ENCODE measurements around the gene CTAGE9. TPM values are rescaled to one million over a fixed set of nuclear protein-coding genes. Genes with fewer than 3 reads are reported as not detected.
"Not testable (repeated sequence)": the region's sequence is repeated elsewhere in the genome, so short reads cannot be mapped to it uniquely, and the experiment has no call there.

The CTAGE9 gene
- not detected for total RNA-seq
- not detected for polyA plus RNA-seq (2013, experiment 1 of 2)
- not detected for polyA plus RNA-seq (2013, experiment 2 of 2)
- 0 to 0.34 (median 0) reads per million in 172 experiments for total RNA-seq

- H3K4me3 ChIP-seq (ENCODE audit: low read length); H3K27me3 Mint-ChIP-seq; H3K4me1 ChIP-seq (ENCODE audit: insufficient read depth, low read length); H3K27ac ChIP-seq (ENCODE audit: low read depth in 1 of 2, low read length in 2 of 2); H3K36me3 Mint-ChIP-seq (ENCODE audit: low read depth); H3K27me3 ChIP-seq (ENCODE audit: control insufficient read depth in 1 of 2, insufficient read depth in 2 of 2, low read length in 2 of 2); H3K9me3 Mint-ChIP-seq; POLR2A ChIA-PET; H3K36me3 ChIP-seq (ENCODE audit: insufficient read depth, low read length); H3K27ac Mint-ChIP-seq; ATAC-seq (ENCODE audit: poor library complexity); H3K4me1 Mint-ChIP-seq (ENCODE audit: low read depth); CTCF ChIA-PET; H3K9me3 ChIP-seq (ENCODE audit: control insufficient read depth in 1 of 2, insufficient read depth in 1 of 2, low read length in 2 of 2); intact Hi-C loops (cut with DNase I, micrococcal nuclease); H3K4me3 Mint-ChIP-seq; DNase-seq: not testable (repeated sequence)
These were observed at the start of gene CTAGE9 for GRCh38 chr6:131710917-131711316. CTAGE9 (minus strand) TSS chr6:131711017; CDS start chr6:131711017, 0 bp downstream.

GRCh38 chr6:131758920-131759319 lies 48.1 kb upstream of the CTAGE9 start:
- Histone ChIP-seq H3K4me1 (ENCODE audit: insufficient read depth, low read length) (no peaks in the 10 kb centered on the region), H3K27me3 (ENCODE audit: control insufficient read depth in 1 of 2, insufficient read depth in 2 of 2, low read length in 2 of 2) (peaks cover 0 to 5% of the 10 kb centered on the region in 2 experiments), H3K9me3 (ENCODE audit: control insufficient read depth in 1 of 2, insufficient read depth in 1 of 2, low read length in 2 of 2) (no peaks in the 10 kb centered on the region), H3K4me3 (ENCODE audit: low read length) (no peak overlapping the region), H3K27ac (ENCODE audit: low read depth in 1 of 2, low read length in 2 of 2) (no peak overlapping the region), H3K36me3 (ENCODE audit: insufficient read depth, low read length) (no peaks in the 10 kb centered on the region)
- ChIA-PET CTCF (no interaction called here), POLR2A (no interaction called here)
- Mint-ChIP-seq H3K4me1 (ENCODE audit: low read depth) (no peaks in the 10 kb centered on the region), H3K27me3 (peaks cover 33% of the 10 kb centered on the region), H3K36me3 (ENCODE audit: low read depth) (no peaks in the 10 kb centered on the region), H3K27ac (no peak overlapping the region), H3K9me3 (no peaks in the 10 kb centered on the region), H3K4me3 (no peak overlapping the region)
- intact Hi-C loops (cut with DNase I, micrococcal nuclease), result no loop called here
- no peak for DNase-seq
- TF ChIP-seq, protein P1, sequence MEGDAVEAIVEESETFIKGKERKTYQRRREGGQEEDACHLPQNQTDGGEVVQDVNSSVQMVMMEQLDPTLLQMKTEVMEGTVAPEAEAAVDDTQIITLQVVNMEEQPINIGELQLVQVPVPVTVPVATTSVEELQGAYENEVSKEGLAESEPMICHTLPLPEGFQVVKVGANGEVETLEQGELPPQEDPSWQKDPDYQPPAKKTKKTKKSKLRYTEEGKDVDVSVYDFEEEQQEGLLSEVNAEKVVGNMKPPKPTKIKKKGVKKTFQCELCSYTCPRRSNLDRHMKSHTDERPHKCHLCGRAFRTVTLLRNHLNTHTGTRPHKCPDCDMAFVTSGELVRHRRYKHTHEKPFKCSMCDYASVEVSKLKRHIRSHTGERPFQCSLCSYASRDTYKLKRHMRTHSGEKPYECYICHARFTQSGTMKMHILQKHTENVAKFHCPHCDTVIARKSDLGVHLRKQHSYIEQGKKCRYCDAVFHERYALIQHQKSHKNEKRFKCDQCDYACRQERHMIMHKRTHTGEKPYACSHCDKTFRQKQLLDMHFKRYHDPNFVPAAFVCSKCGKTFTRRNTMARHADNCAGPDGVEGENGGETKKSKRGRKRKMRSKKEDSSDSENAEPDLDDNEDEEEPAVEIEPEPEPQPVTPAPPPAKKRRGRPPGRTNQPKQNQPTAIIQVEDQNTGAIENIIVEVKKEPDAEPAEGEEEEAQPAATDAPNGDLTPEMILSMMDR (IDR thresholded peaks at IDR 0.05), result no peak
- no peak for ATAC-seq (ENCODE audit: poor library complexity)

- Mint-ChIP-seq H3K36me3 (ENCODE audit: low read depth) (no peaks in the 10 kb centered on the region), H3K9me3 (no peaks in the 10 kb centered on the region), H3K27ac (no peak overlapping the region), H3K4me3 (no peak overlapping the region), H3K4me1 (ENCODE audit: low read depth) (no peaks in the 10 kb centered on the region), H3K27me3 (peaks cover 29% of the 10 kb centered on the region)
- Histone ChIP-seq H3K27me3 (ENCODE audit: control insufficient read depth in 1 of 2, insufficient read depth in 2 of 2, low read length in 2 of 2) (peaks cover 0 to 5% of the 10 kb centered on the region in 2 experiments), H3K4me3 (ENCODE audit: low read length) (no peak overlapping the region), H3K36me3 (ENCODE audit: insufficient read depth, low read length) (no peaks in the 10 kb centered on the region), H3K27ac (ENCODE audit: low read depth in 1 of 2, low read length in 2 of 2) (no peak overlapping the region), H3K9me3 (ENCODE audit: control insufficient read depth in 1 of 2, insufficient read depth in 1 of 2, low read length in 2 of 2) (no peaks in the 10 kb centered on the region), H3K4me1 (ENCODE audit: insufficient read depth, low read length) (no peaks in the 10 kb centered on the region)
- ATAC-seq (ENCODE audit: poor library complexity) (no peak), DNase-seq (no peak)
- TF ChIP-seq, protein P1 (IDR thresholded peaks at IDR 0.05), result no peak
- ChIA-PET CTCF (no interaction called here), POLR2A (no interaction called here)
- intact Hi-C loops (cut with DNase I, micrococcal nuclease), result no loop called here
These were observed 45.2 kb upstream of the CTAGE9 start for GRCh38 chr6:131756039-131756438.

DNA sequence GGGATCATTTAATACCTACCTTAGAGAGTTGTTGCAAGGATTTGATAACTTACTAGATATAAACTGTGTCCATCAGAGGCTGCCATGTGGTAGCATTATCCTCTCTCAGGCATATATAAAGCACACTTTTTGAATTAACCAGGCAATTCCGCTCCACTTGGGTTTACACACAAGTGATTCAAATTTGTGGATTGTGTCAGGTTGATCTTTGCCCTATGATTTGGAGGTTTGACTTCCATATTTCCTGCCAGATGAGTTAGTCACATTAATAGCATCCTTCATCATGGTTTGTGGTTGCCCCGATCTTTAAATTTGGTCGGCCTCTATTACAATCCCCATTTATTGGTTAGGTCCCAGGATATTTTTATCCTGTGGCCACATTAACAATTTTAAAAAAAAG lies 44.8 kb upstream of the CTAGE9 start:
- Histone ChIP-seq H3K27ac (ENCODE audit: low read depth in 1 of 2, low read length in 2 of 2) (no peak overlapping the region), H3K36me3 (ENCODE audit: insufficient read depth, low read length) (no peaks in the 10 kb centered on the region), H3K9me3 (ENCODE audit: control insufficient read depth in 1 of 2, insufficient read depth in 1 of 2, low read length in 2 of 2) (no peaks in the 10 kb centered on the region), H3K4me1 (ENCODE audit: insufficient read depth, low read length) (no peaks in the 10 kb centered on the region), H3K27me3 (ENCODE audit: control insufficient read depth in 1 of 2, insufficient read depth in 2 of 2, low read length in 2 of 2) (peaks cover 0 to 5% of the 10 kb centered on the region in 2 experiments), H3K4me3 (ENCODE audit: low read length) (no peak overlapping the region)
- no peaks in the 10 kb centered on the region for H3K36me3 Mint-ChIP-seq (ENCODE audit: low read depth)
- DNase-seq, result no peak
- no peaks in the 10 kb centered on the region for H3K9me3 Mint-ChIP-seq
- no peaks in the 10 kb centered on the region for H3K4me1 Mint-ChIP-seq (ENCODE audit: low read depth)
- intact Hi-C loops (cut with DNase I, micrococcal nuclease), result no loop called here
- CTCF ChIA-PET, result no interaction called here
- no peak overlapping the region for H3K4me3 Mint-ChIP-seq
- POLR2A ChIA-PET, result no interaction called here
- no peak overlapping the region for H3K27ac Mint-ChIP-seq
- TF ChIP-seq, protein P1 (IDR thresholded peaks at IDR 0.05), result no peak
- ATAC-seq (ENCODE audit: poor library complexity), result no peak
- peaks cover 29% of the 10 kb centered on the region for H3K27me3 Mint-ChIP-seq

Measured in CD4-positive, alpha-beta T cell (primary cell).